Activated T-helper 2 cell treated with anti-CD3 and anti-CD28 coated beads, Interferon-gamma antibody, Interleukin-2, Interleukin-4, amounts not matched to agents 10 μg/mL and 5 μg/mL and 100 μg/mL, durations not matched to agents 14 hours and 24 hours and 36 hours (primary cell): ENCODE data around the gene PEX19. TPM values are rescaled to one million over a fixed set of nuclear protein-coding genes. Genes with fewer than 3 reads are reported as not detected.

Experiments
- DNase-seq: peaks from one replicate; pipeline ENCODE4 v3.0.0; 2021; ENCODE audit warnings: low spot score
- H3K27ac Mint-ChIP-seq: one replicate; pipeline ENCODE4 v1.8.0; 2021; ENCODE audit warnings: mixed read lengths
- H3K27me3 Mint-ChIP-seq: one replicate; pipeline ENCODE4 v1.8.0; 2021; ENCODE audit warnings: low read depth, mixed read lengths
- H3K36me3 Mint-ChIP-seq: one replicate; pipeline ENCODE4 v1.8.0; 2021; ENCODE audit warnings: low read depth, mixed read lengths
- H3K4me1 Mint-ChIP-seq: one replicate; pipeline ENCODE4 v1.8.0; 2021; ENCODE audit warnings: low read depth, mixed read lengths
- H3K4me3 Mint-ChIP-seq: one replicate; pipeline ENCODE4 v1.8.0; 2021; ENCODE audit warnings: low read depth, mild to moderate bottlenecking, moderate library complexity, mixed read lengths
- H3K9me3 Mint-ChIP-seq: one replicate; pipeline ENCODE4 v1.8.0; 2021; ENCODE audit warnings: mixed read lengths
- intact Hi-C: fragments of 100-400 bp; cut with micrococcal nuclease; formaldehyde crosslinking; loops from one replicate; pipeline ENCODE4 v1.15.1; 2023
- total RNA-seq: library from RNA; stranded (reverse); gene quantifications from 2 replicates; pipeline ENCODE4 v1.2.3, GENCODE V29; 2022

Gene PEX19
- total RNA-seq, 1 donor from 2014 or later, result 68.5 TPM

- Mint-ChIP-seq H3K4me3 (no peak overlapping the region), H3K27ac (no peak overlapping the region), H3K27me3 (no peaks in the 10 kb centered on the region), H3K36me3 (peaks cover 14% of the 10 kb centered on the region), H3K9me3 (no peaks in the 10 kb centered on the region), H3K4me1 (peaks cover 23% of the 10 kb centered on the region)
- intact Hi-C loops, result loop anchor here (5.0 kb wide), 2 partner anchors 302 to 1253 kb away; no protein-coding TSS in a partner anchor
- no peak for DNase-seq
Measured at GRCh38 chr1:160264795-160265307, 20.1 kb downstream of the PEX19 start.

GRCh38 chr1:160261893-160262794 is 22.8 kb downstream of the PEX19 start, which contains the start of gene DCAF8:
Gene DCAF8, minus strand, starts transcription at chr1:160262549. Its CDS starts 18,541 bp downstream, at chr1:160244008.
- peak within 1 kb of the TSS; percentile 98 for H3K4me3 Mint-ChIP-seq

DNA sequence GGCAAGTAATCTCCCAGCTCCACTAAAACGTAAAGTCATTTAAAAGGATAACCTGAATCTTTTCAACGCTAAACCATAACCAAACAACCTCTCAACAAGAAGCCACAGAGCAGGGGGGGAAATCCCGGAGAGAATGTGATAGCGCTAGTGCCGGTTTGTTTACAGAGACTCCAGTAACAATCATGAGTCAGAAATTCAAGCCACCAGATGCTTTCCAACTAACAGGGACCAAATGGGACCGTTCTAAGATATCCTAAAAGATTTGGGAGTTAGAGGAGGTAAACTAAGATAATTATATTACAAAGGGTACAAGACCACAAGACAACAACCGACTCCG is 23.4 kb downstream of the PEX19 start:
- peak; percentile 68 for DNase-seq
- Mint-ChIP-seq H3K9me3 (no peaks in the 10 kb centered on the region), H3K27me3 (no peaks in the 10 kb centered on the region), H3K36me3 (peaks cover 33% of the 10 kb centered on the region), H3K4me1 (peaks cover 39% of the 10 kb centered on the region), H3K27ac (peak overlapping the region; percentile 99), H3K4me3 (peak overlapping the region; percentile 98)
- intact Hi-C loops, result loop anchor here (2.0 to 5.0 kb wide), 3 partner anchors 57 to 1249 kb away; partner anchors contain the start of gene PEA15

More at GRCh38 chr1:160261893-160262794, 22.8 kb downstream of the PEX19 start, which contains the start of gene DCAF8:
- intact Hi-C loops, result loop anchor here (2.0 to 5.0 kb wide), 5 partner anchors 57 to 1250 kb away; partner anchors contain the start of genes IGSF8, PEA15 and TAGLN2
- peaks cover 36% of the 10 kb centered on the region for H3K4me1 Mint-ChIP-seq
- peak; percentile 98 for DNase-seq
- peak within 1 kb of the TSS; percentile 99 for H3K27ac Mint-ChIP-seq
- H3K36me3 Mint-ChIP-seq, result peaks cover 33% of the 10 kb centered on the region
- H3K27me3 Mint-ChIP-seq, result no peaks in the 10 kb centered on the region
- no peaks in the 10 kb centered on the region for H3K9me3 Mint-ChIP-seq

DNA sequence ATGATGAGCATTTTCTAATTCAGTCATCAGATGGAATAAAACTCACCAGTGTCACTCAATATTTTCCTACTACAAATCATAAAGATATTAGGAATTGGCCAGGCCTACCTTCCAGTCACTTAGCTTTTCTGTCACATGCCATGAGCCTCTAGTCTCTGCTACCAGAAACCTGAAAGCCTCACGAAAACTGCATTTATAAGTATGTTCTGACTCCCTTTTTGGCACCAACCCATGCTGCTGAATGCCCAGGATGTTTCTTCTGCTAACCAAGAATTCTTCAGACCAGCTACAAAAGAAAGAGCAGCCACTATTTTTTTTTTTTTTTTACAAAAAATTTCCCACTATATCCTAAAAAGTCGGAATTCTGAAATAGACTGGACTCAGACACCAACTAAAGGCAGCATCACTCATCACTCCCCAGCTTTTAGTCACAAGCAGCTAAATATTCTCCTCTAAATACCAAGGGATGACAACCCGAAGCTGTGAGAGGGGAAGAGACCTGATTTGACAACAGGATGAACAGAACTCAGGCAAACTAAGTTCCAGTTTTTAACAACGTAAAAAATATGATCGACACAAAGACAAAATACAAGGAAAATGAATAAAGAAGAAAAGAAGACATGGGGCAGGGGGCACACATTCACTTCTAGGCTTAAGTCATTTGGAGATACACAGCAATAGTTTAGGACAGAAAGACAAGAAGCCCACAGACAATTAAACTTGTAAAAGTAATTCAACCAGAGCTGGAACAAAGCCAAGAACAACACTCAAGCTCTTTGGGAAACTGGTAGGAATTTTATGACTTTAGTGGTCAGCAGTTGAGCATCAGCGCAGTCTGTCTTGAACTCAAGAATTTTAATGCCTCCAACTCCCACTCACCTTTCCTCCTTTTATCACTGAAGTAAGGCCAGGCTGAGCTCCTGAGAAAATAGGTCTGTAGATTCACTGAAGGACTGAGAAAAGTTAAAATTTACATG is 24.2 kb downstream of the PEX19 start:
- peaks cover 33% of the 10 kb centered on the region for H3K36me3 Mint-ChIP-seq
- H3K4me1 Mint-ChIP-seq, result peaks cover 39% of the 10 kb centered on the region
- intact Hi-C loops, result loop anchor here (2.0 to 5.0 kb wide), 3 partner anchors 56 to 1248 kb away; partner anchors contain the start of gene PEA15
- H3K9me3 Mint-ChIP-seq, result no peaks in the 10 kb centered on the region
- H3K27ac Mint-ChIP-seq, result peak overlapping the region; percentile 99
- peak overlapping the region; percentile 98 for H3K4me3 Mint-ChIP-seq
- no peaks in the 10 kb centered on the region for H3K27me3 Mint-ChIP-seq
- no peak for DNase-seq

- peaks cover 45% of the 10 kb centered on the region for H3K36me3 Mint-ChIP-seq
- intact Hi-C loops, result no loop called here
- no peak for DNase-seq
- no peaks in the 10 kb centered on the region for H3K9me3 Mint-ChIP-seq
- H3K4me3 Mint-ChIP-seq, result no peak overlapping the region
- H3K4me1 Mint-ChIP-seq, result peaks cover 32% of the 10 kb centered on the region
- no peaks in the 10 kb centered on the region for H3K27me3 Mint-ChIP-seq
- peak overlapping the region; percentile 68 for H3K27ac Mint-ChIP-seq
Measured at GRCh38 chr1:160258177-160258798, 26.6 kb downstream of the PEX19 start.

GRCh38 chr1:160257411-160258015 is 27.4 kb downstream of the PEX19 start:
- Mint-ChIP-seq H3K36me3 (peaks cover 50% of the 10 kb centered on the region), H3K4me3 (no peak overlapping the region), H3K9me3 (no peaks in the 10 kb centered on the region), H3K27ac (no peak overlapping the region), H3K27me3 (no peaks in the 10 kb centered on the region), H3K4me1 (peaks cover 33% of the 10 kb centered on the region)
- no peak for DNase-seq
- intact Hi-C loops, result no loop called here

DNA sequence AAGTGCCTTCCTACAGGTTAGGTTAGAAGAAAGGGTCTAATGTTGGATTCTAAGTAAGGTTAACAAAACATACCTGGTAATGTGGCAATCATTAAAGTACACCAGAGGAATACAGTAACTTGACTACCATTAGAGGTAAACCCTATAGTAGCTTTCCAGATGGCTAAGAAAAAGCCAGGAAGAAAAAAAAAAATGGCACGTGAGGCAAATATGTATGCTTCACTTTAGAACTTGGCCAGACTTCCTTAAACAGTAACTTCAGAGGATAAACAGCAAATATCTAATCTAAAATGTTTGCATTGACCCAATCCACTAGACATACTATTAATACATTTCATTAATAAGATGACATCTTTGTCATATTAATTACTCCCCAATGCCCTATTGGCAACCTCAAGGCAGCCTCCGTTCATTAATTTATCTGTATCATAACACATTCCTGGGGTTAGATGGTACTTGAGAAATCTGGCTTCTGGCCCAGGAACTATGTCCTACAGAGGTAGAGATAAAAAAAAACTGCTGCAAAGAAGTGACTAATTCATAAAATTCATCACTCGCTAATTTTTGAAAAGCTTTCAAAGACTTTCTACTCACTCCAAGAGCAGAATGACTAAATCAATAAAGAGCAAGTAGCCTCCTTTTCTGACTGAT is 28.4 kb downstream of the PEX19 start:
- intact Hi-C loops, result no loop called here
- Mint-ChIP-seq H3K27ac (no peak overlapping the region), H3K27me3 (no peaks in the 10 kb centered on the region), H3K4me3 (no peak overlapping the region), H3K4me1 (peaks cover 39% of the 10 kb centered on the region), H3K36me3 (peaks cover 55% of the 10 kb centered on the region), H3K9me3 (no peaks in the 10 kb centered on the region)
- no peak for DNase-seq

DNA sequence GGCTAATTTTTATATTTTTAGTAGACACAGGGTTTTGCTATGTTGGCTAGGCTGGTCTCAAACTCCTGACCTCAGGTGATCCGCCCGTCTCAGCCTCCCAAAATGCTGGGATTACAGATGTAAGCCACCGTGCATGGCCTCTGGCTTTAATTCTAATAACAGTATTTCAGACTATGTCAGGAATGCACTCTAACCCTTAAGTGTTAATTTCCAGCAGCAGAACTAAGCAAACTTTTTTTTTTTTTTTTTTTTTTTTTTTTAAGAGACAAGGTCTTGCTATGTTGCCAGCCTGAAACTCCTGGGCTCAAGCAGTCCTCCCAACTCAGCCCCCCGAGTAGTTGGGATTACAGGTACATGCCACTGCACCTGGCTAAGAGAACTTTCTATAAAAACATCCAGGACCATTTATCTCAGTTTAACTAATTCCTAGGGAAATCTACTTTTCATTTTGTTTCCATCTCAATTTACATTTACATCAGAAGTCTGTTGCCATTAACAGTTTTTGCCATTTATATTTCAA is 29.1 kb downstream of the PEX19 start:
- H3K4me1 Mint-ChIP-seq, result peaks cover 38% of the 10 kb centered on the region
- no peak overlapping the region for H3K27ac Mint-ChIP-seq
- DNase-seq, result no peak
- H3K9me3 Mint-ChIP-seq, result no peaks in the 10 kb centered on the region
- H3K27me3 Mint-ChIP-seq, result no peaks in the 10 kb centered on the region
- no peak overlapping the region for H3K4me3 Mint-ChIP-seq
- intact Hi-C loops, result no loop called here
- H3K36me3 Mint-ChIP-seq, result peaks cover 55% of the 10 kb centered on the region

GRCh38 chr1:160251687-160252526 is 33.0 kb downstream of the PEX19 start:
- Mint-ChIP-seq H3K4me1 (peaks cover 17% of the 10 kb centered on the region), H3K9me3 (no peaks in the 10 kb centered on the region), H3K27ac (no peak overlapping the region)

GRCh38 chr1:160251011-160251410 is 33.9 kb downstream of the PEX19 start:
- DNase-seq, result no peak
- Mint-ChIP-seq H3K4me3 (no peak overlapping the region), H3K27ac (no peak overlapping the region), H3K9me3 (no peaks in the 10 kb centered on the region), H3K4me1 (peaks cover 14% of the 10 kb centered on the region), H3K27me3 (no peaks in the 10 kb centered on the region), H3K36me3 (peaks cover 32% of the 10 kb centered on the region)
- intact Hi-C loops, result loop anchor here (5.0 kb wide), 1 partner anchor 41 kb away; no protein-coding TSS in a partner anchor

More at GRCh38 chr1:160251687-160252526, 33.0 kb downstream of the PEX19 start:
- Mint-ChIP-seq H3K4me3 (no peak overlapping the region), H3K36me3 (peaks cover 32% of the 10 kb centered on the region), H3K27me3 (no peaks in the 10 kb centered on the region)
- DNase-seq, result peak; percentile 22
- intact Hi-C loops, result loop anchor here (1.0 to 5.0 kb wide), 4 partner anchors 40 to 167 kb away; no protein-coding TSS in a partner anchor
